HEK293T (cell line): ENCODE results near the gene MCRIP2.
A peak's percentile ranks its signal among the peaks of the same experiment; 100 is the strongest.

ENCODE experiments used
- CTCF ChIA-PET: fragments of 350-600 bp; formaldehyde crosslinking; extraction: SDS; loops from one replicate; lab custom pipeline; 2021; ENCODE audit warnings: antibody characterized with exemption, inconsistent platforms; lab: Yijun Ruan, JAX
- POLR2A ChIA-PET: fragments of 350-600 bp; formaldehyde crosslinking; extraction: SDS; loops from one replicate; lab custom pipeline; 2020; ENCODE audit warnings: antibody characterized with exemption, inconsistent platforms; lab: Yijun Ruan, JAX
- DNase-seq: peaks from one replicate; pipeline ENCODE4 v3.0.0; 2012; ENCODE audit warnings: mixed read lengths; ENCODE audit errors: extremely low spot score
- ARNT ChIP-seq: fragments of 450-650 bp; IDR thresholded peaks from 2 replicates; pipeline ENCODE4 v1.6.1; 2017; ENCODE audit warnings: mild to moderate bottlenecking
- BHLHE40 ChIP-seq: fragments of 450-650 bp; IDR thresholded peaks from 2 replicates; pipeline ENCODE4 v1.6.1; 2016; ENCODE audit warnings: mild to moderate bottlenecking, moderate library complexity, borderline replicate concordance
- CTBP1 ChIP-seq: fragments of 450-650 bp; IDR thresholded peaks from 2 replicates; pipeline ENCODE4 v1.6.1; 2016; ENCODE audit warnings: borderline replicate concordance
- ELF4 ChIP-seq: fragments of 450-650 bp; IDR thresholded peaks from 2 replicates; pipeline ENCODE4 v1.6.1; 2017; ENCODE audit warnings: antibody characterized with exemption
- FOXA1 ChIP-seq: fragments of 450-650 bp; IDR thresholded peaks from 2 replicates; pipeline ENCODE4 v1.6.1; 2016; ENCODE audit warnings: mild to moderate bottlenecking
- FOXK2 ChIP-seq: fragments of 450-650 bp; IDR thresholded peaks from 2 replicates; pipeline ENCODE4 v1.6.1; 2016; ENCODE audit warnings: mild to moderate bottlenecking
- FOXM1 ChIP-seq: fragments of 450-650 bp; IDR thresholded peaks from 2 replicates; pipeline ENCODE4 v1.6.1; 2017; ENCODE audit warnings: mild to moderate bottlenecking, borderline replicate concordance
- HDGF ChIP-seq: fragments of 450-650 bp; IDR thresholded peaks from 2 replicates; pipeline ENCODE4 v1.6.1; 2017; ENCODE audit warnings: antibody characterized with exemption, borderline replicate concordance
- L3MBTL2 ChIP-seq: fragments of 450-650 bp; conservative IDR thresholded peaks from 2 replicates; pipeline ENCODE4 v1.6.1; 2016; ENCODE audit warnings: mild to moderate bottlenecking
- LEF1 ChIP-seq: fragments of 450-650 bp; IDR thresholded peaks from 2 replicates; pipeline ENCODE4 v1.6.1; 2017; ENCODE audit warnings: mild to moderate bottlenecking, borderline replicate concordance
- NFRKB ChIP-seq: fragments of 450-650 bp; IDR thresholded peaks from 2 replicates; pipeline ENCODE4 v1.6.1; 2016; ENCODE audit warnings: mild to moderate bottlenecking, moderate library complexity
- SP1 ChIP-seq: fragments of 450-650 bp; IDR thresholded peaks from 2 replicates; pipeline ENCODE4 v1.6.1; 2017
- SUZ12 ChIP-seq: fragments of 450-650 bp; IDR thresholded peaks from 2 replicates; pipeline ENCODE4 v1.6.1; 2016; ENCODE audit warnings: mild to moderate bottlenecking
- TARDBP ChIP-seq: fragments of 450-650 bp; IDR thresholded peaks from 2 replicates; pipeline ENCODE4 v1.6.1; 2016
- ZNF384 ChIP-seq: fragments of 450-650 bp; IDR thresholded peaks from 2 replicates; pipeline ENCODE4 v1.6.1; 2016
- TF ChIP-seq, protein P1 (sequence below): fragments of 450-650 bp; IDR thresholded peaks from 2 replicates; pipeline ENCODE4 v1.6.1; 2016

The MCRIP2 gene

DNA sequence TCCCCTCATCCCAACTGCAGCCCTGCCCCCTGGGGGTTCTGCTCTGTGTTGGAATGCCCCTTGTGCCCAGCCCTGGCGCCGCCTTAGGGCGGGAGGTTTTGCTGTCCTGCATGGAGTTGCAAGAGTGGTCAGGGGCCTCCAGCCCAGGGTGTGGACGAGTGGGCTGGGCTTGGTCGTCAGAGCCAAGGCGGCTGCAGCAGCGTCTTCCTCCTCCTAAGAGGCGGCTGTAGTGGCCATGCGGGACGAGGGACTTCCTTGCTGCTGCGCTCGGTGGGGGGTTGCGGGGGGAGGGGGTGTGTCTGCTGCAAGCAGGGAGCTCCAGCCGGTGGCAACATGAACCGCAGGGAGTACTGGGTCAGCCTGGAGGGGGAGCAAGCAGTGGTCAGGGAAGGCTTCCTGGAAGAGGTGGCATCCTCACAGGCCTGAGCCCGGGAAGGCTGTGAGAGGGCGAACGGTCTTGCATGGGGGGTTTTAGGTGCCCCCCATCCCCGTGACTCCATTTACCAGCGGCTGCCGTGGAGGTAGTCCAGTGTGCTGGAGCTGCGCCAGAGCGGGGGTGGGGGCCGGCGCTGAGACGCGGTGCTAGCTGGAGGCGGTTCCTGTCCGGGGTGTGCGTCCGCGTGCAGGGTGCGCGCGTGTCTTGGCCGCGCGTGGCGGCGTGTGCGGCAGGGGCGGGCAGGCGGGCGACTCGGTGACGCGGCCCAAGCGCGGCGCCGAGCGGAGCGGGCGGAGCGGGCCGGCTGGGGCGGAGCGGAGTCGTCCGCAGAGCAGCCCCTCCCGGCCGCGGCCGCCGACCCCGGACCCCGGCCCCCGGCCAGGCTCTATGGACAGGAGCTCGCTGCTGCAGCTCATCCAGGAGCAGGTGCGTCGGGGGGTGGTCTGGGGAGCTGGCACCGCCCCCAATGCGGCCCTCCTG is 33.6 kb downstream of the MCRIP2 start, which contains the start of gene RHBDL1:
RHBDL1 (plus strand) TSS at position 704 of the 916 bp plus-strand sequence; CDS start at position 824, 120 bp downstream.
- ChIA-PET POLR2A (interaction anchor here (0.6 to 2.2 kb wide), 2 partner anchors 9 to 16 kb away, joined by 3 to 6 read pairs; partner anchors contain the start of gene JMJD8), CTCF (interaction anchor here (1.2 kb wide), 1 partner anchor 27 kb away, joined by 4 read pairs; the partner anchor contains the start of gene WDR90)
- peak; percentile 40 for DNase-seq
- no peak for TF ChIP-seq FOXM1
- no peak for TF ChIP-seq ARNT
- TF ChIP-seq SUZ12, result no peak
- no peak for TF ChIP-seq SP1
- no peak for TF ChIP-seq NFRKB
- TF ChIP-seq, protein P1, sequence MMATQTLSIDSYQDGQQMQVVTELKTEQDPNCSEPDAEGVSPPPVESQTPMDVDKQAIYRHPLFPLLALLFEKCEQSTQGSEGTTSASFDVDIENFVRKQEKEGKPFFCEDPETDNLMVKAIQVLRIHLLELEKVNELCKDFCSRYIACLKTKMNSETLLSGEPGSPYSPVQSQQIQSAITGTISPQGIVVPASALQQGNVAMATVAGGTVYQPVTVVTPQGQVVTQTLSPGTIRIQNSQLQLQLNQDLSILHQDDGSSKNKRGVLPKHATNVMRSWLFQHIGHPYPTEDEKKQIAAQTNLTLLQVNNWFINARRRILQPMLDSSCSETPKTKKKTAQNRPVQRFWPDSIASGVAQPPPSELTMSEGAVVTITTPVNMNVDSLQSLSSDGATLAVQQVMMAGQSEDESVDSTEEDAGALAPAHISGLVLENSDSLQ, result no peak
- TF ChIP-seq BHLHE40, result no peak
- no peak for TF ChIP-seq LEF1
- TF ChIP-seq FOXA1, result no peak

DNA sequence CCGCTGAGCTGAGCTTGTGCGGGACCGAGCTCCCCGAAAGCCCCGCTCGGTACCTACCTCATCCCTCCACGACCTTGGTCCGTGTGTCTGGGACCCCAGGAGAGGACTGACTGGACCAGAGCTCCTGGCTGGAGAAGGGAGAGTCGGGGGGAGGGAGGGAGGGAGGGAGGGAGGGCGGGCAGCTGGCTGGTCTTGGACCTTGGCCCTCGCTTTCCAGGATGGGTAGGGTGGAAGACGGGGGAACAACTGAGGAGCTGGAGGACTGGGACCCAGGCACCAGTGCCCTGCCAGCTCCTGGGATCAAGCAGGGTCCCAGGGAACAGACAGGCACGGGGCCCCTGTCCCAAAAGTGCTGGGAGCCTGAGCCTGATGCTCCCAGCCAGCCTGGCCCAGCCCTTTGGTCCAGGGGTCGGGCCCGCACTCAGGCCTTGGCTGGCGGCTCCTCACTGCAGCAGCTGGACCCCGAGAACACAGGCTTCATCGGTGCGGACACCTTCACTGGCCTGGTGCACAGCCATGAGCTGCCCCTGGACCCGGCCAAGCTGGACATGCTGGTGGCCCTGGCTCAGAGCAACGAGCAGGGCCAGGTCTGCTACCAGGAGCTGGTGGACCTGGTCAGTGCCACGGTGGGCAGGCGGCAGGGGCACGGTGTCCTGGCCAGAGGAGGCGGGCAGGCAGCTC is 34.4 kb downstream of the MCRIP2 start:
- DNase-seq, result no peak
- TF ChIP-seq ARNT, result no peak
- TF ChIP-seq SUZ12, result no peak
- TF ChIP-seq HDGF, result no peak
- no peak for TF ChIP-seq ELF4
- TF ChIP-seq FOXA1, result no peak
- TF ChIP-seq TARDBP, result no peak
- TF ChIP-seq, protein P1, result no peak
- TF ChIP-seq FOXK2, result no peak
- no peak for TF ChIP-seq FOXM1
- no peak for TF ChIP-seq CTBP1
- no peak for TF ChIP-seq NFRKB
- TF ChIP-seq SP1, result no peak
- no peak for TF ChIP-seq ZNF384
- no peak for TF ChIP-seq L3MBTL2
- TF ChIP-seq BHLHE40, result no peak
- TF ChIP-seq LEF1, result no peak
- ChIA-PET POLR2A (interaction anchor here (2.2 kb wide), 1 partner anchor 17 kb away, joined by 6 read pairs; no protein-coding TSS in a partner anchor), CTCF (interaction anchor here (1.2 kb wide), 1 partner anchor 28 kb away, joined by 4 read pairs; the partner anchor contains the start of gene WDR90)

DNA sequence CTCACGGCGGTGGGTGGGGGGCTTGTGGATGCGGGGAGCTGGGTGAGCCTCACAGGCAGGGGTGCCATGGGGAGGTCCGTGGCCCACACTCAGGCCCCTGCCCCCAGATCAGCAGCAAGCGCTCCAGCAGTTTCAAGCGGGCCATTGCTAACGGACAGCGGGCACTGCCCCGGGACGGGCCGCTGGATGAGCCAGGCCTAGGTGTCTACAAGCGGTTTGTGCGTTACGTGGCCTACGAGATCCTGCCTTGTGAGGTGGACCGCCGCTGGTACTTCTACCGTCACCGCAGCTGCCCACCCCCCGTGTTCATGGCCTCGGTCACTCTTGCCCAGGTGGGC is 34.9 kb downstream of the MCRIP2 start:
- DNase-seq, result no peak
- ChIA-PET CTCF (interaction anchor here (1.2 kb wide), 1 partner anchor 28 kb away, joined by 4 read pairs; the partner anchor contains the start of gene WDR90), POLR2A (interaction anchor here (2.2 kb wide), 1 partner anchor 17 kb away, joined by 6 read pairs; no protein-coding TSS in a partner anchor)
- TF ChIP-seq, protein P1, result no peak
- TF ChIP-seq NFRKB (no peak), FOXM1 (no peak), SP1 (no peak), L3MBTL2 (no peak), HDGF (no peak), CTBP1 (no peak), ZNF384 (no peak), LEF1 (no peak), BHLHE40 (no peak), FOXK2 (no peak), ELF4 (no peak), TARDBP (no peak), FOXA1 (no peak)

DNA sequence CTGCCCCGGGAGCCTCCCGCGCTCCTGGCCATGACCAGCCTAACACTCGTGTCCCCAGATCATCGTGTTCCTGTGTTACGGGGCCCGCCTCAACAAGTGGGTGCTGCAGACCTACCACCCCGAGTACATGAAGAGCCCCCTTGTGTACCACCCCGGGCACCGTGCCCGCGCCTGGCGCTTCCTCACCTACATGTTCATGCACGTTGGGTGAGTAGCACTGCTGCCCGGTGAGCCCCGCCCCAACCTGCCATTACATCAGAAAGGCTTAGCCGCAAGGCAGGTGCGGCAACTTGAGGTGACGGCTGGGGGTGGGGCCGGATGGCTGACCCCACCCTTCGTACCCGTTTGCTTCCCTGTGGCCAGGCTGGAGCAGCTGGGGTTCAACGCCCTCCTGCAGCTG is 35.3 kb downstream of the MCRIP2 start:
- ChIA-PET CTCF (no interaction called here), POLR2A (interaction anchor here (2.2 kb wide), 1 partner anchor 18 kb away, joined by 6 read pairs; no protein-coding TSS in a partner anchor)
- DNase-seq, result no peak
- TF ChIP-seq L3MBTL2, result no peak
- TF ChIP-seq HDGF, result no peak
- TF ChIP-seq FOXK2, result no peak
- TF ChIP-seq ARNT, result no peak
- no peak for TF ChIP-seq TARDBP
- TF ChIP-seq BHLHE40, result no peak
- TF ChIP-seq SP1, result no peak
- TF ChIP-seq, protein P1, result no peak
- no peak for TF ChIP-seq ZNF384
